CD4-positive, alpha-beta T cell (primary cell): Measurements from ENCODE around the gene IGF1R. TPM values are rescaled to one million over a fixed set of nuclear protein-coding genes. Genes with fewer than 3 reads are reported as not detected.

Experiments used
- ATAC-seq: fragments of 200-7000 bp; cut with Tn5 transposase; one replicate; pipeline ENCODE4 v1.10.0; 2022; ENCODE audit warnings: mild to moderate bottlenecking; ENCODE audit not compliant: poor library complexity
- CTCF ChIA-PET: fragments of 350-600 bp; sonication (Branson Sonifier 250); formaldehyde crosslinking; loops from one replicate; lab custom pipeline; 2021; ENCODE audit warnings: antibody characterized with exemption, inconsistent platforms; lab: Charles Lee
- POLR2A ChIA-PET: fragments of 350-600 bp; sonication (Branson Sonifier 250); formaldehyde crosslinking; loops from one replicate; lab custom pipeline; 2021; ENCODE audit warnings: antibody characterized with exemption, inconsistent platforms; lab: Charles Lee
- DNase-seq, 14 experiments: peaks; one replicate each; pipeline ENCODE4 v3.0.0-alpha.2; 2013 to 2020; ENCODE audit warnings: mixed read lengths in 2 of 14
- H3K27ac ChIP-seq, 2 donors: one replicate each; pipeline versions ENCODE4 v1.5.1 to v1.7.0; 2013; ENCODE audit warnings: low read length in 2 of 2, low read depth in 1 of 2, mild to moderate bottlenecking in 1 of 2
- H3K27me3 ChIP-seq, 2 experiments: 1 replicate in 1 of 2; 2 replicates in 1 of 2; pipeline versions ENCODE4 v1.6.1 to v1.7.0; 2013; ENCODE audit warnings: low read length in 2 of 2, control low read depth in 1 of 2, mild to moderate bottlenecking in 1 of 2, moderate library complexity in 1 of 2; ENCODE audit not compliant: insufficient read depth in 2 of 2, control insufficient read depth in 1 of 2
- H3K36me3 ChIP-seq: one replicate; pipeline ENCODE4 v1.6.1; 2013; ENCODE audit warnings: low read length, control low read depth; ENCODE audit not compliant: insufficient read depth
- H3K4me1 ChIP-seq: one replicate; pipeline ENCODE4 v1.6.1; 2013; ENCODE audit warnings: low read length, control low read depth; ENCODE audit not compliant: insufficient read depth
- H3K4me3 ChIP-seq: one replicate; pipeline ENCODE4 v1.5.1; 2013; ENCODE audit warnings: mild to moderate bottlenecking, low read length, moderate library complexity
- H3K9me3 ChIP-seq, 2 experiments: 1 replicate in 1 of 2; 2 replicates in 1 of 2; pipeline versions ENCODE4 v1.6.1 to v1.7.0; 2013; ENCODE audit warnings: low read length in 2 of 2, mild to moderate bottlenecking in 2 of 2, control low read depth in 1 of 2, moderate library complexity in 1 of 2; ENCODE audit not compliant: control insufficient read depth in 1 of 2, insufficient read depth in 1 of 2
- H3K27ac Mint-ChIP-seq: one replicate; pipeline ENCODE4 v1.8.0; 2020; ENCODE audit warnings: mixed read lengths
- H3K27me3 Mint-ChIP-seq: one replicate; pipeline ENCODE4 v1.8.0; 2021; ENCODE audit warnings: mixed read lengths
- H3K36me3 Mint-ChIP-seq: one replicate; pipeline ENCODE4 v1.8.0; 2021; ENCODE audit warnings: low read depth, mixed read lengths
- H3K4me1 Mint-ChIP-seq: one replicate; pipeline ENCODE4 v1.8.0; 2021; ENCODE audit warnings: low read depth, mixed read lengths
- H3K4me3 Mint-ChIP-seq: one replicate; pipeline ENCODE4 v1.8.0; 2020; ENCODE audit warnings: mild to moderate bottlenecking, mixed read lengths
- H3K9me3 Mint-ChIP-seq: one replicate; pipeline ENCODE4 v1.8.0; 2020; ENCODE audit warnings: mixed read lengths
- CTCF ChIP-seq: fragments of 200-600 bp; IDR thresholded peaks from one replicate; pipeline ENCODE4 v1.8.0; 2022; ENCODE audit warnings: antibody characterized with exemption, mild to moderate bottlenecking
- intact Hi-C, 2 experiments: fragments of 100-400 bp; cut with DNase I in 1 of 2; cut with micrococcal nuclease in 1 of 2; formaldehyde crosslinking; loops; one replicate each; pipeline versions ENCODE4 v1.15.1 to v1.9.0; 2023 to 2025; cut with DNase I, micrococcal nuclease
- total RNA-seq, 174 experiments: library from RNA in 2 of 174; stranded (reverse) in 2 of 174; gene quantifications; one replicate each; pipeline ENCODE4 v1.2.3 and lab custom pipeline; 2021 to 2026

The IGF1R gene
- total RNA-seq, 2 experiments from 2014 or later: 39.2 to 40.3 TPM

- no peak for ATAC-seq
- intact Hi-C loops: no loop called here
- Histone ChIP-seq H3K4me1 (peaks cover 18% of the 10 kb centered on the region), H3K36me3 (no peaks in the 10 kb centered on the region), H3K4me3 (no peak overlapping the region), H3K9me3 (no peaks in the 10 kb centered on the region), H3K27me3 (no peaks in the 10 kb centered on the region), H3K27ac (no peak overlapping the region)
- Mint-ChIP-seq H3K27ac (no peak overlapping the region), H3K4me3 (no peak overlapping the region), H3K36me3 (peaks cover 7% of the 10 kb centered on the region), H3K27me3 (no peaks in the 10 kb centered on the region), H3K9me3 (no peaks in the 10 kb centered on the region), H3K4me1 (peaks cover 92% of the 10 kb centered on the region)
- ChIA-PET POLR2A (no interaction called here), CTCF (no interaction called here)
- no peak for DNase-seq
- no peak for TF ChIP-seq CTCF
Measured at GRCh38 chr15:98722645-98723044, 74.3 kb downstream of the IGF1R start.

DNA sequence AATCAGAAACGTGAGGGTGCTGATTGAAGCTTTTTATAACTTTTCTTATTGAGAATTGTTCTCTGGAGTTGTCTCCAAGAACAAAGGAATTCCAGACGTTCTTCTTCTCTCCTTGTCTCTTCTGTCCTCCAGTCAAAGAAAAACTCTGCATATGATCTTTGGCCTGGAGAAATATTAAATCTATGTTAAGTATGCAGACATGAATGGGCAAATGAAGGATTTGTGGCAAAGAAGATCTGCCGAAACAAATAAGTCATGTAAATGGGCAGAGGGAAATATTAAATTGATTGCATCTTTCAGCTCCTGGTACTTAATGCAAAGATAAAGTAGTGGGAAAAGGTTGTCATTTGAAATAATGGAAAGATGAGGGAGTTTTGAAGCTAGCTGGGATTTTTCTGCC is 74.9 kb downstream of the IGF1R start:
- CTCF ChIA-PET: no interaction called here
- POLR2A ChIA-PET: no interaction called here
- intact Hi-C loops: no loop called here
- Histone ChIP-seq H3K4me1 (peaks cover 14% of the 10 kb centered on the region), H3K36me3 (no peaks in the 10 kb centered on the region), H3K27ac (no peak overlapping the region), H3K27me3 (no peaks in the 10 kb centered on the region), H3K4me3 (no peak overlapping the region), H3K9me3 (no peaks in the 10 kb centered on the region)
- H3K36me3 Mint-ChIP-seq: peaks cover 7% of the 10 kb centered on the region
- no peaks in the 10 kb centered on the region for H3K9me3 Mint-ChIP-seq
- H3K4me3 Mint-ChIP-seq: no peak overlapping the region
- no peak for TF ChIP-seq CTCF
- H3K4me1 Mint-ChIP-seq: peaks cover 91% of the 10 kb centered on the region
- ATAC-seq (no peak), DNase-seq (no peak)
- H3K27me3 Mint-ChIP-seq: no peaks in the 10 kb centered on the region
- H3K27ac Mint-ChIP-seq: no peak overlapping the region

DNA sequence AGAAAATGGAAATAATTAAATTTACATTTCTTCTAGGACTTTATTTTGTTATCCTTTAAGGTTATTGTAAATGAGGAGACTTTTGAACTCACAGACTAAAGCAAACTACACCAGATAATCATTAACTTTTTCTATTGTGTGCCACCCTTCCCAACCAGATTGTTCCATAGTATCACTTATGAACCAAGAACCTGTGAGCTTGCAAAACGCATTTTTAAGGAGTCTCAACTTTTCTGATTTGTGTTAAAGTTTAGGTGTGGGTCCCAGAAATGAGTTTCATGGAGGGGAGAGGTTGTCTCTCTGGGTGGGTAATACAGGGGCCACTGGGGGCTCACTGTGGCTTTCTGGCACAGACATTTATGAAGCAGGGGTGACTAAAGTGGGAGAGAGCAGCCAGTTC is 75.7 kb downstream of the IGF1R start:
- POLR2A ChIA-PET: no interaction called here
- Mint-ChIP-seq H3K4me1 (peaks cover 91% of the 10 kb centered on the region), H3K36me3 (peaks cover 13% of the 10 kb centered on the region), H3K27me3 (no peaks in the 10 kb centered on the region), H3K4me3 (no peak overlapping the region), H3K27ac (no peak overlapping the region), H3K9me3 (no peaks in the 10 kb centered on the region)
- DNase-seq (no peak), ATAC-seq (no peak)
- no peak for TF ChIP-seq CTCF
- no peaks in the 10 kb centered on the region for H3K9me3 ChIP-seq
- CTCF ChIA-PET: no interaction called here
- peaks cover 14% of the 10 kb centered on the region for H3K4me1 ChIP-seq
- no peaks in the 10 kb centered on the region for H3K36me3 ChIP-seq
- H3K27me3 ChIP-seq: no peaks in the 10 kb centered on the region
- H3K27ac ChIP-seq: no peak overlapping the region
- intact Hi-C loops: no loop called here
- H3K4me3 ChIP-seq: no peak overlapping the region
